Stimulated activated CD4-positive, alpha-beta T cell treated with anti-CD3 and anti-CD28 coated beads, Interleukin-2, amount 100 ng/mL, for 48 hours (primary cell): ENCODE results near the gene JMJD7.

Experiments used
- DNase-seq, 2 donors: peaks; one replicate each; pipeline ENCODE4 v3.0.0-alpha.2; 2020

The JMJD7 gene

GRCh38 chr15:41886741-41887140 lies 58.8 kb downstream of the JMJD7 start:
- no peak for DNase-seq

GRCh38 chr15:41887161-41887560 lies 59.3 kb downstream of the JMJD7 start:
- no peak for DNase-seq
